ENCODE results near the gene OR12D3. TPM values are rescaled to one million over a fixed set of nuclear protein-coding genes. Genes with fewer than 3 reads are reported as not detected.

The OR12D3 gene
- total and polyA plus RNA-seq, 2 donors (not counting 1 experiment from before 2014, with no cell fraction given): not detected

DNA sequence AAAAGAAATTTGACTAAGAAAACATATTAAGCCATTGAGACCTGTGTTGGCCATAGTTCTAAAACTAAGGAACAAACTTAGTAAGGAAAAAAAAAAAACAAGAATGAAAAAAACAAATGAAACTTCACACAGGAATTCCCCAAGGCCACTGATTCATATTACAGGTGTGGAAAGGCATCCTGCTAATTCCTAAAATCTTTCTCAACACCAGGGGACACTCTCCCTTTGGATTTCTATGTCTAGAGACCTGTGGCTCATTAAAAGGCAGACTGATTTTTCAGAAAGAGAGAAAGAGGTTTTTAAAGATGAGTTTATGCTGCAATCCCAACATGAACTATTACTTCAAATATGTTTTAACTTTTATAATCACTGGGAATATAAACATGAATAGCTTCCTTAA, 39.5 kb upstream of the OR12D3 start, which contains the start of gene OR12D1:
Gene OR12D1 (plus strand): TSS at position 341 of the 400 bp plus-strand sequence.
- H3K9me3 ChIP-seq (ENCODE audit: control extremely low read depth in 1 of 3, control insufficient read depth in 2 of 3, insufficient read depth in 1 of 3, low read length in 2 of 3): peaks cover 0 to 6% (median 0%) of the 10 kb centered on the region in 3 donors
- no peak within 1 kb of the TSS for H3K9ac ChIP-seq (ENCODE audit: low read length)
- ChIA-PET CTCF (no interaction called here), POLR2A (no interaction called here)
- DNase-seq: no peak
- Mint-ChIP-seq H3K27me3 (peaks cover 31% of the 10 kb centered on the region), H3K9me3 (ENCODE audit: insufficient read depth) (peaks cover 7% of the 10 kb centered on the region), H3K4me1 (no peaks in the 10 kb centered on the region), H3K4me3 (no peak within 1 kb of the TSS), H3K27ac (no peak within 1 kb of the TSS)
- H4K20me1 ChIP-seq (ENCODE audit: control insufficient read depth, insufficient read depth, low read length, poor library complexity, severe bottlenecking): no peaks in the 10 kb centered on the region
- H3K79me2 ChIP-seq (ENCODE audit: control insufficient read depth, insufficient read depth, low read length): no peaks in the 10 kb centered on the region
- no peak within 1 kb of the TSS for H3K27ac ChIP-seq (ENCODE audit: low read length in 2 of 2)
- H3K4me3 ChIP-seq (ENCODE audit: control extremely low read depth in 1 of 5, extremely low read depth in 1 of 5, insufficient read depth in 1 of 5, low read depth in 2 of 5, low read length in 4 of 5): no peak within 1 kb of the TSS
- H2AFZ ChIP-seq (ENCODE audit: insufficient read depth, low read depth, low read length, poor library complexity, severe bottlenecking): no peak within 1 kb of the TSS
- H3K4me1 ChIP-seq (ENCODE audit: control insufficient read depth in 2 of 2, insufficient read depth in 2 of 2, low read length in 2 of 2): no peaks in the 10 kb centered on the region
- peaks cover 0 to 3% (median 0%) of the 10 kb centered on the region in 4 experiments for H3K27me3 ChIP-seq (replicated peaks in 1 of 4; ENCODE audit: control extremely low read depth in 1 of 4, control insufficient read depth in 3 of 4, insufficient read depth in 4 of 4, low read length in 3 of 4)
- no peak for ATAC-seq (ENCODE audit: low read depth)
- TF ChIP-seq, protein P1, sequence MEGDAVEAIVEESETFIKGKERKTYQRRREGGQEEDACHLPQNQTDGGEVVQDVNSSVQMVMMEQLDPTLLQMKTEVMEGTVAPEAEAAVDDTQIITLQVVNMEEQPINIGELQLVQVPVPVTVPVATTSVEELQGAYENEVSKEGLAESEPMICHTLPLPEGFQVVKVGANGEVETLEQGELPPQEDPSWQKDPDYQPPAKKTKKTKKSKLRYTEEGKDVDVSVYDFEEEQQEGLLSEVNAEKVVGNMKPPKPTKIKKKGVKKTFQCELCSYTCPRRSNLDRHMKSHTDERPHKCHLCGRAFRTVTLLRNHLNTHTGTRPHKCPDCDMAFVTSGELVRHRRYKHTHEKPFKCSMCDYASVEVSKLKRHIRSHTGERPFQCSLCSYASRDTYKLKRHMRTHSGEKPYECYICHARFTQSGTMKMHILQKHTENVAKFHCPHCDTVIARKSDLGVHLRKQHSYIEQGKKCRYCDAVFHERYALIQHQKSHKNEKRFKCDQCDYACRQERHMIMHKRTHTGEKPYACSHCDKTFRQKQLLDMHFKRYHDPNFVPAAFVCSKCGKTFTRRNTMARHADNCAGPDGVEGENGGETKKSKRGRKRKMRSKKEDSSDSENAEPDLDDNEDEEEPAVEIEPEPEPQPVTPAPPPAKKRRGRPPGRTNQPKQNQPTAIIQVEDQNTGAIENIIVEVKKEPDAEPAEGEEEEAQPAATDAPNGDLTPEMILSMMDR (IDR thresholded peaks at IDR 0.05): no peak
- TF ChIP-seq EZH2 (IDR thresholded peaks at IDR 0.05; ENCODE audit: borderline replicate concordance, insufficient read depth, low read depth, low read length, poor library complexity, severe bottlenecking): no peak
- no peak within 1 kb of the TSS for H3K4me2 ChIP-seq (replicated peaks; ENCODE audit: low read depth, low read length, poor library complexity, severe bottlenecking)
- intact Hi-C loops (cut with micrococcal nuclease): no loop called here
- no peaks in the 10 kb centered on the region for H3K36me3 ChIP-seq (replicated peaks in 1 of 2; ENCODE audit: control extremely low read depth in 1 of 2, control insufficient read depth in 1 of 2, extremely low read depth in 1 of 2, insufficient read depth in 2 of 2, low read length in 1 of 2)

DNA sequence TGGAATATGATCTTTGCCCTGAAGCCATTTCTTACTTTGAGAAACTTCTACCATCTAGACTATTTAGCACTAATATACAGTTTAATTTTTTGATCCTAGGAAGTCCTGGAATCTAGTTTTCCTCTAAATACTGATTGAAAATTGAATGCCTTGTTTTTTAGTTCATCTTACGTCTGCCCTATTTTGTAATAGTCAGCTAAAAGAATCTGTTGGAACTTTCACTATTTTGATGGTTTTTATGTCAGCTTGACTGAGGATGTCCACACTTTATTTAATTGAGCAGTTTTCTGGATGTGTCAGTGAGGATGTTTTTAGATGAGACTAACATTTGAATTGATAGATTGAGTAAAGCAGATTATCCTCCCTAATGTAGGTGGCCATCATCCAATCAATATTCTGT, 28.7 kb upstream of the OR12D3 start:
- no peak overlapping the region for H2AFZ ChIP-seq (ENCODE audit: insufficient read depth, low read depth, low read length, poor library complexity, severe bottlenecking)
- H3K4me1 Mint-ChIP-seq: no peaks in the 10 kb centered on the region
- peaks cover 22% of the 10 kb centered on the region for H3K27me3 Mint-ChIP-seq
- no peak overlapping the region for H3K4me3 Mint-ChIP-seq
- no peaks in the 10 kb centered on the region for H3K79me2 ChIP-seq (ENCODE audit: control insufficient read depth, insufficient read depth, low read length)
- intact Hi-C loops (cut with micrococcal nuclease): no loop called here
- ATAC-seq (ENCODE audit: low read depth) (no peak), DNase-seq (no peak)
- H3K27ac Mint-ChIP-seq: no peak overlapping the region
- TF ChIP-seq, protein P1 (IDR thresholded peaks at IDR 0.05): no peak
- TF ChIP-seq EZH2 (IDR thresholded peaks at IDR 0.05; ENCODE audit: borderline replicate concordance, insufficient read depth, low read depth, low read length, poor library complexity, severe bottlenecking): no peak
- no peaks in the 10 kb centered on the region for H3K9me3 ChIP-seq (ENCODE audit: control extremely low read depth in 1 of 3, control insufficient read depth in 2 of 3, insufficient read depth in 1 of 3, low read length in 2 of 3)
- no peaks in the 10 kb centered on the region for H3K4me1 ChIP-seq (ENCODE audit: control insufficient read depth in 2 of 2, insufficient read depth in 2 of 2, low read length in 2 of 2)
- ChIA-PET CTCF (no interaction called here), POLR2A (no interaction called here)
- H3K4me2 ChIP-seq (replicated peaks; ENCODE audit: low read depth, low read length, poor library complexity, severe bottlenecking): no peak overlapping the region
- 80% methylated on average over 1 of the region's 1 CpG for WGBS (ENCODE audit: insufficient coverage)
- H4K20me1 ChIP-seq (ENCODE audit: control insufficient read depth, insufficient read depth, low read length, poor library complexity, severe bottlenecking): no peaks in the 10 kb centered on the region
- no peak overlapping the region for H3K9ac ChIP-seq (ENCODE audit: low read length)
- no peak overlapping the region for H3K27ac ChIP-seq (ENCODE audit: low read length in 2 of 2)
- H3K9me3 Mint-ChIP-seq (ENCODE audit: insufficient read depth): peaks cover 2% of the 10 kb centered on the region
- H3K36me3 ChIP-seq (replicated peaks in 1 of 2; ENCODE audit: control extremely low read depth in 1 of 2, control insufficient read depth in 1 of 2, extremely low read depth in 1 of 2, insufficient read depth in 2 of 2, low read length in 1 of 2): no peaks in the 10 kb centered on the region
- no peak overlapping the region for H3K4me3 ChIP-seq (ENCODE audit: control extremely low read depth in 1 of 5, extremely low read depth in 1 of 5, insufficient read depth in 1 of 5, low read depth in 2 of 5, low read length in 4 of 5)
- peaks cover 0 to 8% (median 0%) of the 10 kb centered on the region in 4 experiments for H3K27me3 ChIP-seq (replicated peaks in 1 of 4; ENCODE audit: control extremely low read depth in 1 of 4, control insufficient read depth in 3 of 4, insufficient read depth in 4 of 4, low read length in 3 of 4)

Data from B cell (primary cell).